GM23338 (cell line): ENCODE results near the gene RAC3. TPM values are rescaled to one million over a fixed set of nuclear protein-coding genes. Genes with fewer than 3 reads are reported as not detected.

Experiments used
- ATAC-seq: fragments of 200-7000 bp; cut with Tn5 transposase; 3 replicates; pipeline ENCODE4 v1.9.1; 2020
- DNase-seq: peaks from one replicate; pipeline ENCODE4 v3.0.0-alpha.2; 2015; ENCODE audit warnings: low spot score
- H2AFZ ChIP-seq: fragments of 200-600 bp; sonication (generic); 2 replicates; pipeline ENCODE4 v1.8.0; 2016; ENCODE audit warnings: antibody characterized with exemption, mild to moderate bottlenecking, moderate library complexity
- H3F3A ChIP-seq: fragments of 200-600 bp; sonication (generic); replicated peaks from 2 replicates; pipeline ENCODE4 v1.8.0; 2017; ENCODE audit warnings: antibody characterized with exemption, mixed run types, low read depth
- H3K27ac ChIP-seq: fragments of 200-600 bp; sonication (generic); 2 replicates; pipeline ENCODE4 v1.6.1; 2016; ENCODE audit warnings: low read depth
- H3K27me3 ChIP-seq: fragments of 200-600 bp; sonication (generic); 2 replicates; pipeline ENCODE4 v1.8.0; 2016; ENCODE audit warnings: mild to moderate bottlenecking, mixed run types, moderate library complexity; ENCODE audit not compliant: insufficient read depth
- H3K36me3 ChIP-seq: fragments of 200-600 bp; sonication (generic); 2 replicates; pipeline ENCODE4 v1.8.0; 2016; ENCODE audit warnings: mild to moderate bottlenecking; ENCODE audit not compliant: insufficient read depth
- H3K4me1 ChIP-seq: fragments of 200-600 bp; sonication (generic); 2 replicates; pipeline ENCODE4 v1.8.0; 2016; ENCODE audit warnings: mild to moderate bottlenecking, moderate library complexity; ENCODE audit not compliant: insufficient read depth
- H3K4me2 ChIP-seq: fragments of 200-600 bp; sonication (generic); 2 replicates; pipeline ENCODE4 v1.7.1; 2017; ENCODE audit warnings: mixed run types
- H3K4me3 ChIP-seq: fragments of 200-600 bp; sonication (generic); 2 replicates; pipeline ENCODE4 v1.6.1; 2016; ENCODE audit warnings: mixed run types
- H3K79me2 ChIP-seq: fragments of 200-600 bp; sonication (generic); replicated peaks from 2 replicates; pipeline ENCODE4 v1.8.0; 2017; ENCODE audit warnings: mild to moderate bottlenecking; ENCODE audit not compliant: insufficient read depth
- H3K9me2 ChIP-seq: fragments of 200-600 bp; sonication (generic); 2 replicates; pipeline ENCODE4 v1.8.0; 2017; ENCODE audit not compliant: insufficient read depth
- H4K20me1 ChIP-seq: fragments of 200-600 bp; sonication (generic); replicated peaks from 2 replicates; pipeline ENCODE4 v1.8.0; 2017; ENCODE audit warnings: mild to moderate bottlenecking; ENCODE audit not compliant: insufficient read depth
- H3K27ac Mint-ChIP-seq: 2 replicates; pipeline ENCODE4 v1.8.0; 2020; ENCODE audit warnings: inconsistent platforms, mild to moderate bottlenecking, moderate library complexity, mixed read lengths
- H3K27me3 Mint-ChIP-seq: 3 replicates; pipeline ENCODE4 v1.8.0; 2022; ENCODE audit warnings: low read depth, mild to moderate bottlenecking, moderate library complexity, mixed read lengths, inconsistent platforms; ENCODE audit not compliant: insufficient read depth, poor library complexity
- H3K36me3 Mint-ChIP-seq: 3 replicates; pipeline ENCODE4 v1.8.0; 2021; ENCODE audit warnings: low read depth, mild to moderate bottlenecking, inconsistent platforms, moderate library complexity, mixed read lengths
- H3K4me1 Mint-ChIP-seq: 3 replicates; pipeline ENCODE4 v1.8.0; 2020; ENCODE audit warnings: mild to moderate bottlenecking, inconsistent platforms, mixed read lengths
- H3K4me3 Mint-ChIP-seq: 3 replicates; pipeline ENCODE4 v1.8.0; 2021; ENCODE audit warnings: moderate library complexity, mild to moderate bottlenecking, inconsistent platforms, mixed read lengths
- H3K9me3 Mint-ChIP-seq: 3 replicates; pipeline ENCODE4 v1.8.0; 2020; ENCODE audit warnings: moderate library complexity, mild to moderate bottlenecking, inconsistent platforms, mixed read lengths
- CREB1 ChIP-seq: fragments of 250-450 bp; sonication (Bioruptor Pico); IDR thresholded peaks from 2 replicates; pipeline ENCODE4 v1.5.0; 2020; ENCODE audit warnings: low read depth, mild to moderate bottlenecking, moderate library complexity
- EZH2 ChIP-seq: fragments of 200-600 bp; sonication (generic); IDR thresholded peaks from one replicate; pipeline ENCODE4 v1.8.0; 2017; ENCODE audit warnings: antibody characterized with exemption, mild to moderate bottlenecking, low read depth; ENCODE audit not compliant: unreplicated experiment
- EZH2phosphoT487 ChIP-seq: fragments of 200-600 bp; sonication (generic); IDR thresholded peaks from one replicate; pipeline ENCODE4 v1.8.1; 2018; ENCODE audit warnings: antibody characterized with exemption; ENCODE audit not compliant: unreplicated experiment
- JUNB ChIP-seq: IDR thresholded peaks from one replicate; pipeline ENCODE4 v1.6.1; 2016; ENCODE audit warnings: antibody characterized with exemption; ENCODE audit not compliant: unreplicated experiment
- NANOG ChIP-seq: IDR thresholded peaks from 2 replicates; pipeline ENCODE4 v1.6.1; 2016; ENCODE audit warnings: antibody characterized with exemption, borderline replicate concordance
- POLR2AphosphoS5 ChIP-seq: IDR thresholded peaks from 2 replicates; pipeline ENCODE4 v1.6.1; 2016; ENCODE audit warnings: antibody characterized with exemption, low read depth
- STAT1 ChIP-seq: IDR thresholded peaks from one replicate; pipeline ENCODE4 v1.6.1; 2016; ENCODE audit warnings: antibody characterized with exemption; ENCODE audit not compliant: unreplicated experiment
- ZNF114 ChIP-seq: fragments of 250-450 bp; sonication (Bioruptor Pico); IDR thresholded peaks from 2 replicates; pipeline ENCODE4 v1.5.0; 2020; ENCODE audit warnings: mild to moderate bottlenecking, moderate library complexity
- ZNF331 ChIP-seq: fragments of 250-450 bp; sonication (Bioruptor Pico); IDR thresholded peaks from 2 replicates; pipeline ENCODE4 v1.5.0; 2020; ENCODE audit warnings: low read depth, mild to moderate bottlenecking, moderate library complexity
- polyA plus RNA-seq: library from polyadenylated mRNA; unstranded; fragments of >200 nt; fragmentation: Nextera tagmentation; extraction: Ambion mirVana; gene quantifications from 2 replicates; pipeline ENCODE4 v1.2.1, GENCODE V29; 2016
- total RNA-seq: library from RNA; depleted of rRNA; stranded (reverse); fragments of >200 nt; shearing (Covaris generic); gene quantifications from 2 replicates; pipeline ENCODE4 v1.2.3, GENCODE V29; 2014
- TF ChIP-seq, protein P1 (sequence below): fragments of 250-450 bp; sonication (Bioruptor Pico); IDR thresholded peaks from 2 replicates; pipeline ENCODE4 v1.5.0; 2020; ENCODE audit warnings: mild to moderate bottlenecking, moderate library complexity
- TF ChIP-seq, protein P2 (sequence below): IDR thresholded peaks from 2 replicates; pipeline ENCODE4 v1.6.1; 2016; ENCODE audit warnings: antibody characterized with exemption
- TF ChIP-seq, protein P3 (sequence below), 2 experiments: fragments of 200-600 bp in 1 of 2; sonication (generic) in 1 of 2; conservative IDR thresholded peaks; 2 replicates each; pipeline versions ENCODE4 v1.5.1 to v1.6.1; 2016 to 2017; ENCODE audit warnings: antibody characterized with exemption in 2 of 2, low read depth in 2 of 2, mild to moderate bottlenecking in 2 of 2, moderate library complexity in 1 of 2
- TF ChIP-seq, protein P4 (sequence below): IDR thresholded peaks from one replicate; pipeline ENCODE4 v1.6.1; 2018; ENCODE audit warnings: antibody characterized with exemption; ENCODE audit not compliant: unreplicated experiment

Gene RAC3
- total and polyA plus RNA-seq, 2 experiments from 2014 or later = 31.5 to 293 TPM

DNA sequence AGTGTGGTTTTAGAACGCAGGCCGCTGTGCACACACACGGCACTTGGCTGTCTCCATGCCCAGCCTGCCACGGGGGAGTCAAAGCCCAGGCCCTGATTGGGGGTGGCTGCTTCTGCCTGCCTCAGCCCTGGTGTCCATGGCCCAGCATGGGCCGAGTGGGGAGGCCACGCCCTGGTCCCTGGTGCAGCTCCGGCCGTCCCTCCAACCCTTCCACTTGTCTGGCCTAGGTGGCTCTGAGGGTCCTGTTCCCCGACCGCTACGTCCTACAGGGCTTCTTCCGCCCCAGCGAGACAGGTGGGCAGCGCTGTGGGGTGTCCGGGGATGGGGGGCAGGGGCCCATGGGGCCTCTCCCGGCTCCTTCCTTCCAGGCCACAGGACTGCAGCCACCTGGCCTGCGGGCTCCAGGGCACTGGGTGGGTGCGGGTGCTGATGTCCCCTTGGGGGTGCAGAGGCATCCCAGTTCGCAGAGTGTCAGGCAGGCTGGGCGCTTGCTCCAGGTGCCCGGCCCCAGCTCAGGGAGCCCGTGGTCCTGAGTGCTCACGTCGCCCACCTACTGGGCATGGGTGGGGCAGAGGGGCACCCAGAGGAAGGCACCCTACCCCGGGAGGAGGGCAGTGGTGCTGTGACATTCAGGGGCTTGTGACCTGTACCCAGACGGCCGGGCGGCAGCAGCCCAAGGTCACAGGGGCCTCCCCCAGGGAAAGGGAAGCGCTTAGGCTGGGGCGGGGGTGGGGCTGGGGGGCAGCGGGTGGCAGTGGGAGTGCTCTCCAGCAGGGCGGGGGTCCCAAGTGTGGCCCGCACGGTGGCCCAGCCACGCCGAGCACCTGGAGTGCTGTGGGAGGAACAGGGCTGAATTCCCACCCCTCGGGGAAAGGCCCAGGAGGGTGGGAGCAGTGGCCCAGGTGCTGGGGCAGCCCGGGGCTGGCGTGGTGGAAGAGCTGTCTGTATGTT is 20.6 kb upstream of the RAC3 start:
- H3K27ac ChIP-seq = no peak overlapping the region
- ATAC-seq = no peak
- H3K4me3 ChIP-seq = no peak overlapping the region

More for the DNA sequence above, 20.6 kb upstream of the RAC3 start:
- Histone ChIP-seq H3K4me2 (no peak overlapping the region), H3K36me3 (no peaks in the 10 kb centered on the region), H3F3A (no peaks in the 10 kb centered on the region), H2AFZ (no peak overlapping the region), H4K20me1 (no peaks in the 10 kb centered on the region), H3K4me1 (no peaks in the 10 kb centered on the region), H3K27me3 (no peaks in the 10 kb centered on the region), H3K9me2 (no peaks in the 10 kb centered on the region), H3K79me2 (no peaks in the 10 kb centered on the region)
- Mint-ChIP-seq H3K4me1 (no peaks in the 10 kb centered on the region), H3K36me3 (no peaks in the 10 kb centered on the region), H3K4me3 (no peak overlapping the region), H3K9me3 (no peaks in the 10 kb centered on the region), H3K27ac (no peak overlapping the region), H3K27me3 (peaks cover 7% of the 10 kb centered on the region)
- no peak for DNase-seq
- TF ChIP-seq CREB1 (no peak), NANOG (no peak), EZH2phosphoT487 (no peak), JUNB (no peak), EZH2 (no peak), STAT1 (no peak), ZNF331 (CRISPR knock-in tag) (no peak), ZNF114 (CRISPR knock-in tag) (no peak), POLR2AphosphoS5 (no peak)
- TF ChIP-seq, protein P1, sequence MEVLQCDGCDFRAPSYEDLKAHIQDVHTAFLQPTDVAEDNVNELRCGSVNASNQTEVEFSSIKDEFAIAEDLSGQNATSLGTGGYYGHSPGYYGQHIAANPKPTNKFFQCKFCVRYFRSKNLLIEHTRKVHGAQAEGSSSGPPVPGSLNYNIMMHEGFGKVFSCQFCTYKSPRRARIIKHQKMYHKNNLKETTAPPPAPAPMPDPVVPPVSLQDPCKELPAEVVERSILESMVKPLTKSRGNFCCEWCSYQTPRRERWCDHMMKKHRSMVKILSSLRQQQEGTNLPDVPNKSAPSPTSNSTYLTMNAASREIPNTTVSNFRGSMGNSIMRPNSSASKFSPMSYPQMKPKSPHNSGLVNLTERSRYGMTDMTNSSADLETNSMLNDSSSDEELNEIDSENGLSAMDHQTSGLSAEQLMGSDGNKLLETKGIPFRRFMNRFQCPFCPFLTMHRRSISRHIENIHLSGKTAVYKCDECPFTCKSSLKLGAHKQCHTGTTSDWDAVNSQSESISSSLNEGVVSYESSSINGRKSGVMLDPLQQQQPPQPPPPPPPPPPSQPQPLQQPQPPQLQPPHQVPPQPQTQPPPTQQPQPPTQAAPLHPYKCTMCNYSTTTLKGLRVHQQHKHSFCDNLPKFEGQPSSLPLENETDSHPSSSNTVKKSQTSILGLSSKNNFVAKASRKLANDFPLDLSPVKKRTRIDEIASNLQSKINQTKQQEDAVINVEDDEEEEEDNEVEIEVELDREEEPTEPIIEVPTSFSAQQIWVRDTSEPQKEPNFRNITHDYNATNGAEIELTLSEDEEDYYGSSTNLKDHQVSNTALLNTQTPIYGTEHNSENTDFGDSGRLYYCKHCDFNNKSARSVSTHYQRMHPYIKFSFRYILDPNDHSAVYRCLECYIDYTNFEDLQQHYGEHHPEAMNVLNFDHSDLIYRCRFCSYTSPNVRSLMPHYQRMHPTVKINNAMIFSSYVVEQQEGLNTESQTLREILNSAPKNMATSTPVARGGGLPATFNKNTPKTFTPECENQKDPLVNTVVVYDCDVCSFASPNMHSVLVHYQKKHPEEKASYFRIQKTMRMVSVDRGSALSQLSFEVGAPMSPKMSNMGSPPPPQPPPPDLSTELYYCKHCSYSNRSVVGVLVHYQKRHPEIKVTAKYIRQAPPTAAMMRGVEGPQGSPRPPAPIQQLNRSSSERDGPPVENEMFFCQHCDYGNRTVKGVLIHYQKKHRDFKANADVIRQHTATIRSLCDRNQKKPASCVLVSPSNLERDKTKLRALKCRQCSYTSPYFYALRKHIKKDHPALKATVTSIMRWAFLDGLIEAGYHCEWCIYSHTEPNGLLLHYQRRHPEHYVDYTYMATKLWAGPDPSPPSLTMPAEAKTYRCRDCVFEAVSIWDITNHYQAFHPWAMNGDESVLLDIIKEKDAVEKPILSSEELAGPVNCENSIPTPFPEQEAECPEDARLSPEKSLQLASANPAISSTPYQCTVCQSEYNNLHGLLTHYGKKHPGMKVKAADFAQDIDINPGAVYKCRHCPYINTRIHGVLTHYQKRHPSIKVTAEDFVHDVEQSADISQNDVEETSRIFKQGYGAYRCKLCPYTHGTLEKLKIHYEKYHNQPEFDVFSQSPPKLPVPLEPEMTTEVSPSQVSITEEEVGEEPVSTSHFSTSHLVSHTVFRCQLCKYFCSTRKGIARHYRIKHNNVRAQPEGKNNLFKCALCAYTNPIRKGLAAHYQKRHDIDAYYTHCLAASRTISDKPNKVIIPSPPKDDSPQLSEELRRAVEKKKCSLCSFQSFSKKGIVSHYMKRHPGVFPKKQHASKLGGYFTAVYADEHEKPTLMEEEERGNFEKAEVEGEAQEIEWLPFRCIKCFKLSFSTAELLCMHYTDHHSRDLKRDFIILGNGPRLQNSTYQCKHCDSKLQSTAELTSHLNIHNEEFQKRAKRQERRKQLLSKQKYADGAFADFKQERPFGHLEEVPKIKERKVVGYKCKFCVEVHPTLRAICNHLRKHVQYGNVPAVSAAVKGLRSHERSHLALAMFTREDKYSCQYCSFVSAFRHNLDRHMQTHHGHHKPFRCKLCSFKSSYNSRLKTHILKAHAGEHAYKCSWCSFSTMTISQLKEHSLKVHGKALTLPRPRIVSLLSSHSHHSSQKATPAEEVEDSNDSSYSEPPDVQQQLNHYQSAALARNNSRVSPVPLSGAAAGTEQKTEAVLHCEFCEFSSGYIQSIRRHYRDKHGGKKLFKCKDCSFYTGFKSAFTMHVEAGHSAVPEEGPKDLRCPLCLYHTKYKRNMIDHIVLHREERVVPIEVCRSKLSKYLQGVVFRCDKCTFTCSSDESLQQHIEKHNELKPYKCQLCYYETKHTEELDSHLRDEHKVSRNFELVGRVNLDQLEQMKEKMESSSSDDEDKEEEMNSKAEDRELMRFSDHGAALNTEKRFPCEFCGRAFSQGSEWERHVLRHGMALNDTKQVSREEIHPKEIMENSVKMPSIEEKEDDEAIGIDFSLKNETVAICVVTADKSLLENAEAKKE (CRISPR knock-in tag) = no peak
- TF ChIP-seq, protein P2, sequence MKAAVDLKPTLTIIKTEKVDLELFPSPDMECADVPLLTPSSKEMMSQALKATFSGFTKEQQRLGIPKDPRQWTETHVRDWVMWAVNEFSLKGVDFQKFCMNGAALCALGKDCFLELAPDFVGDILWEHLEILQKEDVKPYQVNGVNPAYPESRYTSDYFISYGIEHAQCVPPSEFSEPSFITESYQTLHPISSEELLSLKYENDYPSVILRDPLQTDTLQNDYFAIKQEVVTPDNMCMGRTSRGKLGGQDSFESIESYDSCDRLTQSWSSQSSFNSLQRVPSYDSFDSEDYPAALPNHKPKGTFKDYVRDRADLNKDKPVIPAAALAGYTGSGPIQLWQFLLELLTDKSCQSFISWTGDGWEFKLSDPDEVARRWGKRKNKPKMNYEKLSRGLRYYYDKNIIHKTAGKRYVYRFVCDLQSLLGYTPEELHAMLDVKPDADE = no peak
- TF ChIP-seq, protein P3, sequence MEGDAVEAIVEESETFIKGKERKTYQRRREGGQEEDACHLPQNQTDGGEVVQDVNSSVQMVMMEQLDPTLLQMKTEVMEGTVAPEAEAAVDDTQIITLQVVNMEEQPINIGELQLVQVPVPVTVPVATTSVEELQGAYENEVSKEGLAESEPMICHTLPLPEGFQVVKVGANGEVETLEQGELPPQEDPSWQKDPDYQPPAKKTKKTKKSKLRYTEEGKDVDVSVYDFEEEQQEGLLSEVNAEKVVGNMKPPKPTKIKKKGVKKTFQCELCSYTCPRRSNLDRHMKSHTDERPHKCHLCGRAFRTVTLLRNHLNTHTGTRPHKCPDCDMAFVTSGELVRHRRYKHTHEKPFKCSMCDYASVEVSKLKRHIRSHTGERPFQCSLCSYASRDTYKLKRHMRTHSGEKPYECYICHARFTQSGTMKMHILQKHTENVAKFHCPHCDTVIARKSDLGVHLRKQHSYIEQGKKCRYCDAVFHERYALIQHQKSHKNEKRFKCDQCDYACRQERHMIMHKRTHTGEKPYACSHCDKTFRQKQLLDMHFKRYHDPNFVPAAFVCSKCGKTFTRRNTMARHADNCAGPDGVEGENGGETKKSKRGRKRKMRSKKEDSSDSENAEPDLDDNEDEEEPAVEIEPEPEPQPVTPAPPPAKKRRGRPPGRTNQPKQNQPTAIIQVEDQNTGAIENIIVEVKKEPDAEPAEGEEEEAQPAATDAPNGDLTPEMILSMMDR (conservative IDR thresholded peaks at IDR 0.05; ENCODE audit: low read depth in 2 of 2) = no peak
- TF ChIP-seq, protein P4, sequence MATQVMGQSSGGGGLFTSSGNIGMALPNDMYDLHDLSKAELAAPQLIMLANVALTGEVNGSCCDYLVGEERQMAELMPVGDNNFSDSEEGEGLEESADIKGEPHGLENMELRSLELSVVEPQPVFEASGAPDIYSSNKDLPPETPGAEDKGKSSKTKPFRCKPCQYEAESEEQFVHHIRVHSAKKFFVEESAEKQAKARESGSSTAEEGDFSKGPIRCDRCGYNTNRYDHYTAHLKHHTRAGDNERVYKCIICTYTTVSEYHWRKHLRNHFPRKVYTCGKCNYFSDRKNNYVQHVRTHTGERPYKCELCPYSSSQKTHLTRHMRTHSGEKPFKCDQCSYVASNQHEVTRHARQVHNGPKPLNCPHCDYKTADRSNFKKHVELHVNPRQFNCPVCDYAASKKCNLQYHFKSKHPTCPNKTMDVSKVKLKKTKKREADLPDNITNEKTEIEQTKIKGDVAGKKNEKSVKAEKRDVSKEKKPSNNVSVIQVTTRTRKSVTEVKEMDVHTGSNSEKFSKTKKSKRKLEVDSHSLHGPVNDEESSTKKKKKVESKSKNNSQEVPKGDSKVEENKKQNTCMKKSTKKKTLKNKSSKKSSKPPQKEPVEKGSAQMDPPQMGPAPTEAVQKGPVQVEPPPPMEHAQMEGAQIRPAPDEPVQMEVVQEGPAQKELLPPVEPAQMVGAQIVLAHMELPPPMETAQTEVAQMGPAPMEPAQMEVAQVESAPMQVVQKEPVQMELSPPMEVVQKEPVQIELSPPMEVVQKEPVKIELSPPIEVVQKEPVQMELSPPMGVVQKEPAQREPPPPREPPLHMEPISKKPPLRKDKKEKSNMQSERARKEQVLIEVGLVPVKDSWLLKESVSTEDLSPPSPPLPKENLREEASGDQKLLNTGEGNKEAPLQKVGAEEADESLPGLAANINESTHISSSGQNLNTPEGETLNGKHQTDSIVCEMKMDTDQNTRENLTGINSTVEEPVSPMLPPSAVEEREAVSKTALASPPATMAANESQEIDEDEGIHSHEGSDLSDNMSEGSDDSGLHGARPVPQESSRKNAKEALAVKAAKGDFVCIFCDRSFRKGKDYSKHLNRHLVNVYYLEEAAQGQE = no peak
